SK-N-SH treated with all-trans-retinoic acid at 6 μM for 48 hours (cell line): ENCODE results near the gene ICA1.

ENCODE experiments used
- ATAC-seq: fragments of 200-7000 bp; cut with Tn5 transposase; 3 replicates; pipeline ENCODE4 v1.9.1; 2020; ENCODE audit warnings: mild to moderate bottlenecking, moderate library complexity
- ARNTL ChIP-seq: fragments of 450-650 bp; formaldehyde crosslinking; IDR thresholded peaks from 2 replicates; pipeline ENCODE4 v1.5.0; 2020; ENCODE audit warnings: low read depth, mild to moderate bottlenecking, moderate library complexity, borderline replicate concordance
- BACH2 ChIP-seq: fragments of 250-450 bp; sonication (Bioruptor Pico); IDR thresholded peaks from 2 replicates; pipeline ENCODE4 v1.9.0; 2021; ENCODE audit warnings: mild to moderate bottlenecking, borderline replicate concordance
- CSDC2 ChIP-seq: fragments of 250-450 bp; sonication (Bioruptor Pico); IDR thresholded peaks from 2 replicates; pipeline ENCODE4 v1.5.0; 2020; ENCODE audit warnings: mild to moderate bottlenecking, moderate library complexity
- ESRRG ChIP-seq: fragments of 250-450 bp; sonication (Bioruptor Pico); IDR thresholded peaks from 2 replicates; pipeline ENCODE4 v1.6.1; 2021; ENCODE audit warnings: mild to moderate bottlenecking
- GLIS3 ChIP-seq: fragments of 250-450 bp; sonication (Bioruptor Pico); IDR thresholded peaks from 2 replicates; pipeline ENCODE4 v1.5.0; 2020; ENCODE audit warnings: mild to moderate bottlenecking, moderate library complexity
- ISL1 ChIP-seq: fragments of 250-450 bp; sonication (Bioruptor Pico); IDR thresholded peaks from 2 replicates; pipeline ENCODE4 v2.1.2; 2022; ENCODE audit warnings: mild to moderate bottlenecking, moderate library complexity
- OSR1 ChIP-seq: fragments of 250-450 bp; sonication (Bioruptor Pico); IDR thresholded peaks from 2 replicates; pipeline ENCODE4 v1.8.0; 2022; ENCODE audit warnings: moderate library complexity, mild to moderate bottlenecking, inconsistent platforms
- PATZ1 ChIP-seq: fragments of 250-450 bp; sonication (Bioruptor Pico); IDR thresholded peaks from 2 replicates; pipeline ENCODE4 v1.8.0; 2020; ENCODE audit warnings: mild to moderate bottlenecking, moderate library complexity, borderline replicate concordance
- POU6F1 ChIP-seq: fragments of 250-450 bp; sonication (Bioruptor Pico); IDR thresholded peaks from 2 replicates; pipeline ENCODE4 v1.8.0; 2021; ENCODE audit warnings: low read depth, mild to moderate bottlenecking, moderate library complexity, borderline replicate concordance
- PPARA ChIP-seq: fragments of 250-450 bp; sonication (Bioruptor Pico); IDR thresholded peaks from 2 replicates; pipeline ENCODE4 v1.5.0; 2020; ENCODE audit warnings: mild to moderate bottlenecking, borderline replicate concordance
- RARB ChIP-seq: fragments of 250-450 bp; sonication (Bioruptor Pico); IDR thresholded peaks from 2 replicates; pipeline ENCODE4 v1.8.0; 2021; ENCODE audit warnings: mild to moderate bottlenecking, moderate library complexity
- SNAI2 ChIP-seq: fragments of 250-450 bp; sonication (Bioruptor Pico); IDR thresholded peaks from 2 replicates; pipeline ENCODE4 v1.5.0; 2020; ENCODE audit warnings: mild to moderate bottlenecking, moderate library complexity
- TCF4 ChIP-seq: fragments of 250-450 bp; sonication (Bioruptor Pico); IDR thresholded peaks from 2 replicates; pipeline ENCODE4 v1.8.0; 2021; ENCODE audit warnings: mild to moderate bottlenecking, moderate library complexity, borderline replicate concordance
- TOX ChIP-seq: fragments of 250-450 bp; sonication (Bioruptor Pico); IDR thresholded peaks from 2 replicates; pipeline ENCODE4 v1.8.0; 2021; ENCODE audit warnings: mild to moderate bottlenecking, moderate library complexity, borderline replicate concordance
- ZC3H10 ChIP-seq: fragments of 250-450 bp; sonication (Bioruptor Pico); IDR thresholded peaks from 2 replicates; pipeline ENCODE4 v1.5.1; 2021; ENCODE audit warnings: mild to moderate bottlenecking, moderate library complexity
- ZFP3 ChIP-seq: fragments of 250-450 bp; sonication (Bioruptor Pico); IDR thresholded peaks from 2 replicates; pipeline ENCODE4 v1.5.0; 2020; ENCODE audit warnings: mild to moderate bottlenecking, moderate library complexity
- ZFP30 ChIP-seq: fragments of 450-650 bp; formaldehyde crosslinking; IDR thresholded peaks from 2 replicates; pipeline ENCODE4 v1.5.0; 2022; ENCODE audit warnings: mild to moderate bottlenecking, moderate library complexity
- ZNF565 ChIP-seq: fragments of 450-650 bp; formaldehyde crosslinking; conservative IDR thresholded peaks from 2 replicates; pipeline ENCODE4 v1.5.0; 2020; ENCODE audit warnings: low read depth, mild to moderate bottlenecking, moderate library complexity
- ZNF70 ChIP-seq: fragments of 450-650 bp; formaldehyde crosslinking; IDR thresholded peaks from 2 replicates; pipeline ENCODE4 v1.5.0; 2020; ENCODE audit warnings: mild to moderate bottlenecking, moderate library complexity
- ZNF8 ChIP-seq: fragments of 450-650 bp; formaldehyde crosslinking; IDR thresholded peaks from 2 replicates; pipeline ENCODE4 v1.5.0; 2020; ENCODE audit warnings: mild to moderate bottlenecking, moderate library complexity
- TF ChIP-seq, protein P1 (sequence below): fragments of 250-450 bp; sonication (Bioruptor Pico); IDR thresholded peaks from 2 replicates; pipeline ENCODE4 v1.5.1; 2020; ENCODE audit warnings: low read depth, mild to moderate bottlenecking, moderate library complexity
- TF ChIP-seq, protein P2 (sequence below): fragments of 250-450 bp; sonication (Bioruptor Pico); IDR thresholded peaks from 2 replicates; pipeline ENCODE4 v1.5.1; 2021; ENCODE audit warnings: mild to moderate bottlenecking, moderate library complexity
- TF ChIP-seq, protein P3 (sequence below): fragments of 250-450 bp; sonication (Bioruptor Pico); IDR thresholded peaks from 2 replicates; pipeline ENCODE4 v1.5.0; 2020; ENCODE audit warnings: mild to moderate bottlenecking, moderate library complexity

The ICA1 gene

GRCh38 chr7:8094164-8095140 is 167.5 kb downstream of the ICA1 start:
- no peak for TF ChIP-seq ISL1 (CRISPR knock-in tag)
- TF ChIP-seq BACH2 (CRISPR knock-in tag) = no peak
- no peak for TF ChIP-seq POU6F1 (CRISPR knock-in tag)
- TF ChIP-seq ESRRG (CRISPR knock-in tag) = no peak
- TF ChIP-seq, protein P1, sequence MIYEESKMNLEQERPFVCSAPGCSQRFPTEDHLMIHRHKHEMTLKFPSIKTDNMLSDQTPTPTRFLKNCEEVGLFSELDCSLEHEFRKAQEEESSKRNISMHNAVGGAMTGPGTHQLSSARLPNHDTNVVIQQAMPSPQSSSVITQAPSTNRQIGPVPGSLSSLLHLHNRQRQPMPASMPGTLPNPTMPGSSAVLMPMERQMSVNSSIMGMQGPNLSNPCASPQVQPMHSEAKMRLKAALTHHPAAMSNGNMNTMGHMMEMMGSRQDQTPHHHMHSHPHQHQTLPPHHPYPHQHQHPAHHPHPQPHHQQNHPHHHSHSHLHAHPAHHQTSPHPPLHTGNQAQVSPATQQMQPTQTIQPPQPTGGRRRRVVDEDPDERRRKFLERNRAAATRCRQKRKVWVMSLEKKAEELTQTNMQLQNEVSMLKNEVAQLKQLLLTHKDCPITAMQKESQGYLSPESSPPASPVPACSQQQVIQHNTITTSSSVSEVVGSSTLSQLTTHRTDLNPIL (CRISPR knock-in tag) = no peak
- no peak for TF ChIP-seq CSDC2 (CRISPR knock-in tag)
- TF ChIP-seq SNAI2 (CRISPR knock-in tag) = no peak
- TF ChIP-seq GLIS3 (CRISPR knock-in tag) = no peak
- no peak for TF ChIP-seq OSR1
- no peak for TF ChIP-seq PATZ1 (CRISPR knock-in tag)
- no peak for TF ChIP-seq ZFP30 (CRISPR knock-in tag)
- TF ChIP-seq, protein P2, sequence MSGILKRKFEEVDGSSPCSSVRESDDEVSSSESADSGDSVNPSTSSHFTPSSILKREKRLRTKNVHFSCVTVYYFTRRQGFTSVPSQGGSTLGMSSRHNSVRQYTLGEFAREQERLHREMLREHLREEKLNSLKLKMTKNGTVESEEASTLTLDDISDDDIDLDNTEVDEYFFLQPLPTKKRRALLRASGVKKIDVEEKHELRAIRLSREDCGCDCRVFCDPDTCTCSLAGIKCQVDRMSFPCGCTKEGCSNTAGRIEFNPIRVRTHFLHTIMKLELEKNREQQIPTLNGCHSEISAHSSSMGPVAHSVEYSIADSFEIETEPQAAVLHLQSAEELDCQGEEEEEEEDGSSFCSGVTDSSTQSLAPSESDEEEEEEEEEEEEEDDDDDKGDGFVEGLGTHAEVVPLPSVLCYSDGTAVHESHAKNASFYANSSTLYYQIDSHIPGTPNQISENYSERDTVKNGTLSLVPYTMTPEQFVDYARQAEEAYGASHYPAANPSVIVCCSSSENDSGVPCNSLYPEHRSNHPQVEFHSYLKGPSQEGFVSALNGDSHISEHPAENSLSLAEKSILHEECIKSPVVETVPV (CRISPR knock-in tag) = no peak
- no peak for TF ChIP-seq ZNF70
- TF ChIP-seq ZNF8 (CRISPR knock-in tag) = no peak
- no peak for ATAC-seq

DNA sequence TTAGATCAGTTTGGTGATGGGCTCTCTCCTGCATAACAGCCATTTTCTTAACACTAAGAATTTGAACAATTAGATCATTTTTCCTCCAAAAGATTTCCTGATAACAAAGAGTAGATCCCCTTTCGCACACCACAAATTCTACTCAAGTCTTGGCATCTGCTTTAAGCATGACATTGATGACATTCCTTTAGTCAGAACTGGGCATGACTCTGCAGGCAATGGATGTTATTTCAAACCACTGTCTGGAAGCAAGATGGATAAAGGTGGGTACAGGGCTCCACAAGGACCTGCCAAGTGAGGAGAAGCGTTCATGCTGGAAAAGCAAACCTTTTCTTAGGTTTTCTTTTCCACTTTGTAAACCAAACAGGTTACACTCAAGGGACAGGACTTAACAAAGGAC is 169.8 kb downstream of the ICA1 start:
- peak; percentile 50 for ATAC-seq
- TF ChIP-seq ZNF70 (no peak), RARB (CRISPR knock-in tag) (no peak), GLIS3 (CRISPR knock-in tag) (no peak), ARNTL (no peak), PPARA (no peak), TOX (CRISPR knock-in tag) (no peak), TCF4 (CRISPR knock-in tag) (no peak), ZNF565 (no peak), ESRRG (CRISPR knock-in tag) (no peak), ISL1 (CRISPR knock-in tag) (no peak), ZFP3 (CRISPR knock-in tag) (no peak), ZNF8 (CRISPR knock-in tag) (no peak), ZC3H10 (CRISPR knock-in tag) (no peak), OSR1 (no peak)
- TF ChIP-seq, protein P3, sequence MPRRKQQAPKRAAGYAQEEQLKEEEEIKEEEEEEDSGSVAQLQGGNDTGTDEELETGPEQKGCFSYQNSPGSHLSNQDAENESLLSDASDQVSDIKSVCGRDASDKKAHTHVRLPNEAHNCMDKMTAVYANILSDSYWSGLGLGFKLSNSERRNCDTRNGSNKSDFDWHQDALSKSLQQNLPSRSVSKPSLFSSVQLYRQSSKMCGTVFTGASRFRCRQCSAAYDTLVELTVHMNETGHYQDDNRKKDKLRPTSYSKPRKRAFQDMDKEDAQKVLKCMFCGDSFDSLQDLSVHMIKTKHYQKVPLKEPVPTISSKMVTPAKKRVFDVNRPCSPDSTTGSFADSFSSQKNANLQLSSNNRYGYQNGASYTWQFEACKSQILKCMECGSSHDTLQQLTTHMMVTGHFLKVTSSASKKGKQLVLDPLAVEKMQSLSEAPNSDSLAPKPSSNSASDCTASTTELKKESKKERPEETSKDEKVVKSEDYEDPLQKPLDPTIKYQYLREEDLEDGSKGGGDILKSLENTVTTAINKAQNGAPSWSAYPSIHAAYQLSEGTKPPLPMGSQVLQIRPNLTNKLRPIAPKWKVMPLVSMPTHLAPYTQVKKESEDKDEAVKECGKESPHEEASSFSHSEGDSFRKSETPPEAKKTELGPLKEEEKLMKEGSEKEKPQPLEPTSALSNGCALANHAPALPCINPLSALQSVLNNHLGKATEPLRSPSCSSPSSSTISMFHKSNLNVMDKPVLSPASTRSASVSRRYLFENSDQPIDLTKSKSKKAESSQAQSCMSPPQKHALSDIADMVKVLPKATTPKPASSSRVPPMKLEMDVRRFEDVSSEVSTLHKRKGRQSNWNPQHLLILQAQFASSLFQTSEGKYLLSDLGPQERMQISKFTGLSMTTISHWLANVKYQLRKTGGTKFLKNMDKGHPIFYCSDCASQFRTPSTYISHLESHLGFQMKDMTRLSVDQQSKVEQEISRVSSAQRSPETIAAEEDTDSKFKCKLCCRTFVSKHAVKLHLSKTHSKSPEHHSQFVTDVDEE = no peak
- TF ChIP-seq, protein P1 (CRISPR knock-in tag) = no peak
